GM19438 (cell line): Measurements from ENCODE around the gene MAP2K5.

Experiments
- ATAC-seq: cut with Tn5 transposase; IDR thresholded peaks from one replicate; pipeline ENCODE4 v1.9.1; 2021; ENCODE audit warnings: low read depth; ENCODE audit not compliant: unreplicated experiment

Gene MAP2K5

GRCh38 chr15:67775998-67776397, 233.5 kb downstream of the MAP2K5 start:
- no peak for ATAC-seq

GRCh38 chr15:67776600-67776999, 234.1 kb downstream of the MAP2K5 start:
- no peak for ATAC-seq

GRCh38 chr15:67777071-67777470, 234.6 kb downstream of the MAP2K5 start:
- no peak for ATAC-seq

- no peak for ATAC-seq
These were observed 235.3 kb downstream of the MAP2K5 start for GRCh38 chr15:67777773-67778172.

DNA sequence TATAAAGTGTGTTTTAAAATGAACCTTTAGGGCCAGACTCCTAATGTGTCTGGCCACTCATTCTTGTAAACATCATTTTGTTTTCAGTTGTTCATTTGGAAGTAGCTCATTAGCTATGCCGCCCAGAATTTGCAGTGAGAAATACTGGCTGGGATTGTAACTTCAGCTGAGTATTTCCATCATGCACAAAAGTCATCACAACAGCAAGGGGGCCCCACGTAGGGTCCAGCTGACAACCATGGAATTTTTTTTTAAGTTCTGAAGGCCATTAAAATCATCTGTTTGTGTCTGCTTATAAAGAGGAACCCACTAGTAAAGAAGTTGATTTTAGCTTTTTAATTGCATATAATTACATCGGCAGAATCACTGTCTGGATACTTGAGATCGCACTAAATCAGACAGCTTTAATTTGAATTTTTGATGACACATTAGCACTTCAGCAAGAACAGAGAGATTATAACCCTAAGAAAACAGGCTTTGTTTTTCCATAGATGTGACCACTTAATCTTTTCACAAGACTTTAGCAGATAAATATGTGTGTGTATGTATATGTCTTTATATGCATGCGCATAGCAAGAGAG, 236.6 kb downstream of the MAP2K5 start:
- no peak for ATAC-seq

DNA sequence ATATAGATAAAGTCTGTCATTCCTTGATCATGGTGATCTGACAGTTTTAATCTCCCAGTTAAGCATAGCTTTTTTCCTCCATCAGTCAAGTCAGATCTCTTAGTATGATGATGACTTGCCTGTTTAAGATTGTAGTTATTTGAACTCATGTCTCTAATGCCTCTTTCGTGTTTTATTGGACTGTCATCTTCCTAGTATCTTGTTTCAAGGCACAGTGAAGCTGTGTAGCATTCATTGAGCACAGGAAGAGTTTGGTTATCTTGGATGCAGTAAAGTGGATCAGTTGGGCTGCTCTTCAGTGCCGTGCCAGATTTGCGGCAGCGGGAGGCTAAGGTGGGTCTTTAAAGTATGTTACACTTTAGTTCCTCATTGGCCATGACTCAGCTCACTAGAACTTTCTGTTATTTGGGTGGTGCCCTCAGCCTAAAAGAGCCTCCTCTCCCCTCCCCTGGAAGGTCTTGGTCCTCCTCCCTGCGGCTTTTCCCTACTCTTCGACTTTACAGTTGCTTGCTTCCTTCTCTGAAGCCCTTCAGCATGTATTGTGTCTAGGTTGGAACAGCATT, 237.1 kb downstream of the MAP2K5 start:
- no peak for ATAC-seq

DNA sequence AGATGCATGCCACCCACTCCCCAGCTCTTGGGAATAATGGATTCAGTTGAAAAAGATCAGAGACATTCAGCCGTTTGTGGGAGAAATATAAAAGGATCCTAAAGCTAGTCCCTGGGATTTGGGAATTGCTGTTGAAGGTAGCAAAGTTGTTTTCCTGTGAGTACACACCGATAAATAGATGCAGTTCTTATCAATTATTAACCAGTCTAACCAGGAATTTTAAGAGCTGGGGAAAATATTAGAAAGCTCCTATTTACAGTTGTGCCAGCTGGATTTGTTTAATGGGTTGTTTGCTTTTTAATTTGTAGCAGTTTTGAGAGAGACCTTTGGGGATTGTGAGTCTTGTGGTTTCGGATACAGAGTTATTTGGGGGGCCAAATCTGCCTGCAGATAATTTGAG, 238.6 kb downstream of the MAP2K5 start:
- ATAC-seq, result no peak

DNA sequence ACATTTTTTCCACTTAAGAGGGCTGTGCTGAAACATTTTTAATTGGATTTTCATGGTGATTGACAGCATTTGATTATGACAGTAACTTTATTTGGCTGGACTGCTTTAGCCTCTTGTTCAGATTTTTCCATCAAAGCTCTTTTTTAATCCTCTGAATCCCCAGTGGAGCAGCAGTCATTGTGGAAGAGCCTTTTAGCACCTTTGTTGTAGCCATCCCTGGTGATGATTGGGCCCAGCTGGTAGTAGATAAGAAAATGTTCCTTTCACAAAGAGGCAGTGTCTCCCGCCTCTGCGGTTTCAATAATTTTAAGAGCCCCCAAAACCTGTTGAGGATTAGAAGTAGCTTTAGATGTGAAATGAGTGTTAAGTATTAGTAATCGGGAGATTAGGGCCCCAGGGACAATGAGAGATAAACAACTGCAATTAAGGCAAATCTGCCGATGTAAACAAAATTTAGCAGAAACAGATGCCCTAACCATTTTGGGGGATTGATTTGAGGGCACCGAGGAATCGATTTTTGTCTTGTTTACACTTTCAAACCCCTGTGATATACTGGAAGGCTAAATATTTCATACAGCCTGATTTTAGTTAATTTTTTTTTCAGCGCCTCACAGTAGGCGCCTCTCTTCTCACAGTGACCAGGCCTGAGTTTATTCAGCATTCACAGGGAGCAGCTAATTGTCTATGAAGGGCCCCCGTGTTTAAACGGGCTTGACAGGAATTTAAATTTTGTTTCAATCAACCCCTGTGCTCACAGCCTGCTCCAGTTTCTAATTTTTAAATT, 239.6 kb downstream of the MAP2K5 start:
- ATAC-seq, result no peak

DNA sequence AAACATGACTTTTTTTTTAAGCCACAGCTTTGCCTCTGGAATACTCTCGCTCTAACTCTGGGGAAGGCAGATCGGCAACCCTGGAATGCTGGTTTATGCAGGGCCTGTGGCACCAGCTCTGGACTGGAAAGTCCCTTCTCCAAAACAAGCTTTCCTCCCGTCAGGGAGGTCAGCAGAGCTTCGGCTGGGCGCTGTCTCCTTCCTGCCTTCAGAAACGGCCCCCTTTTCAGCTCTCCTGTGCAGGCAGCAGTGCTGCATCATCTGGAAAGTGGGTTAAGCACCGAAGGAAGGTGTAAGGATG, 240.1 kb downstream of the MAP2K5 start:
- no peak for ATAC-seq

DNA sequence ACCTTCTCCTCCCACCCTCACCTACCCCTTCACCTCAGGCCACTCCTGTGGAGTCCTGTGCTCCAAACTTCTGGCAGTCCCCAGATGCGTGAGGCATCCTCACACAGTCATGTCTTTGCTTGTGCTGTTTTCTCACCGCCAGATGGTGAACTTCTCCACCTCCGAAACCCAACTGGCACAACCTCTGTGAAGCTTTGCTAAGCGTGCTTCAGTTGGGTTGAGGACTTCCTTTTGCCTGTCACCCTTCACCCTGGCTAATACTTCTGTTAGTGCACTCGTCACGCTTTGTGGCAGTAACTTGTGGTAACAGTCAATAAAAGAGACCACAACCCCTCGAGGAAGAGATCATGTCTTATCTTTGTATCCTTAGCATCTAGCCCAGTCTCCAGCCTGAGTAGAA, 240.8 kb downstream of the MAP2K5 start:
- ATAC-seq, result no peak

GRCh38 chr15:67784090-67784781, 241.7 kb downstream of the MAP2K5 start:
- ATAC-seq, result peak; percentile 83

GRCh38 chr15:67784856-67785430, 242.4 kb downstream of the MAP2K5 start:
- peak; percentile 23 for ATAC-seq

DNA sequence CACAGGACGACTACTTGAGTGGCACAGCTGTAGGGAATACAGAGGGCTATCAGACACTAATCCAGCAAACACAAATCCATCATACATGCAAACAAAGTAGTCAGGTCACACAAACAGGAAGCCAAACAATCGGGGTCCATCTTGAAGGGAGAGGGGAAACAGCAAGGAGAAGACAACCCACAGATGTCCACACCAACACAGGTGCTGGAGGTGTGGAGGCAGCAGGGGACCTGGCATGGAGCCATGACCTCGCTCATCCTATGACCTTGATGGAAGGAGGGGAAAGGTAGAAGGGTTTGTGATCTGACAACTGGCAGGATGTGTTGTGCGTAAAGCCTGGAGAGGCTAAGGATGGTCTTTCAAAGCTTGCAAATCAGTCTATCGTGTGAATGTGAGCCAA, 242.9 kb downstream of the MAP2K5 start:
- ATAC-seq, result no peak

- ATAC-seq, result no peak
These were observed 244.1 kb downstream of the MAP2K5 start for GRCh38 chr15:67786646-67787045.

GRCh38 chr15:67788986-67789385, 246.5 kb downstream of the MAP2K5 start:
- no peak for ATAC-seq

GRCh38 chr15:67790610-67791319, 248.3 kb downstream of the MAP2K5 start:
- ATAC-seq, result no peak

- ATAC-seq, result no peak
These were observed 249.9 kb downstream of the MAP2K5 start for GRCh38 chr15:67792250-67792942.

- ATAC-seq, result no peak
These were observed 252.5 kb downstream of the MAP2K5 start for GRCh38 chr15:67794832-67795574.
